HG03196 (cell line): ENCODE measurements around the gene CALHM4.

Experiments used
- ATAC-seq: cut with Tn5 transposase; IDR thresholded peaks from one replicate; pipeline ENCODE4 v1.9.1; 2021; ENCODE audit not compliant: unreplicated experiment

CALHM4 gene

DNA sequence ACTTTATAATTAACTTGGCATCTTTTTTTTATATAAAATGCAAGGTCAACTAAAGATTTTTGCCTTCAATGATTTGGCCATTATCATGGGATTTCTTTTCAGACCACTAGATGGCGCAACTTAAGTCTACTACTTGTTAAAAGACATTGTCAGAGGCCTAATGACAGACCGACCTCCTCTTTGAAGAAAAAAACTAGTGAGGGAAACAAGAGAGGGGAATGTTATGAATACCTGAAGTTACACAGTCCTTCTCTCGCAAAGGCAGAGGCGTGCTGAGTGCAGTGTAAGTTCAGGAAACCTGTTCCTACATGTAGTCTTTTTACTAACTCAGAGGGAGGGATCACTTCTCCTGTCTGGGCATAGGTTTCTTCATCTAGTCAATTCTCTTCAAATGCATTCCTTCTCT is 17.3 kb upstream of the CALHM4 start:
- ATAC-seq: no peak

DNA sequence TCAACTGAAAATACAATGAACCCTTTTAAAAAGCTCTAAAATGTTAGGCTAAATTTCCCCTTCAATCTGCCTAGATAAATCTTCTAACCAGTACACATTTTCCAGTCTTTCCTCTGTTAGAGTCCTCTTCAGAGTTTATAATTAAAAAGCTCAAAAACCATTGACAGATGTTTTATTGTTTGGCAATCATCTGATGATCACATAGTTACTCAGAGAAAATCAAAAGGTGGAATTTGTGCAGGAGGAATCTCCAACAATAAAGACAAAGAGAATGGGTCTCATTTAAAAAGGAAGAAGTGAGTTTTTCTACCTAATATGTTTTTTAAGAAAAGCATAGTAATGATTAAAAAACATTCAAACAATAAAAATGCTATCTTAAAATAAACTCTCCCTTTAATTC is 11.1 kb upstream of the CALHM4 start:
- no peak for ATAC-seq

DNA sequence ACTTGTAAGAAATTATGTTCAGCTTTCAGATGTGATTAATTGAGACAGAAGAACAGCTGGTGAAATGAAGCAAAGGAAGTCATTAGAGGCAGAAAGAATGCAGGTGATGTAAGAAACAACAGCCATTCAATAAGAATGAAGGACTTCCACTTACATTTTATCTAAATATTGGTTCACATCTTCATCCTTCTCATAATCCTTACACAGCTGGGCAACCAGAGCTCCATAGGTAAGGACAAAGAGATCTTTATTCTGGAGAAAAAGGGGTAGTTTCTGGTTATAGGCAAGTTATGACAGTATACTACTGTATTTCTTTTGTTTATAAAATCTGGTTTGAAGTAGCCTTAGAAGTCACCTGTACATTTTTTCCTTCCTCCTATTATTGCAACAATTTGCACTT is 10.4 kb upstream of the CALHM4 start:
- ATAC-seq: no peak

- no peak for ATAC-seq
Observed at GRCh38 chr6:116545651-116546050, 7.9 kb upstream of the CALHM4 start, which contains the start of gene TRAPPC3L. TRAPPC3L (minus strand) TSS chr6:116545684; CDS start chr6:116545514, 170 bp downstream.

- no peak for ATAC-seq
Observed at GRCh38 chr6:116547358-116547757, 6.2 kb upstream of the CALHM4 start.

GRCh38 chr6:116550796-116551195 is 2.8 kb upstream of the CALHM4 start:
- no peak for ATAC-seq

- no peak for ATAC-seq
Observed at GRCh38 chr6:116556065-116556464, 2.5 kb downstream of the CALHM4 start.

- no peak for ATAC-seq
Observed at GRCh38 chr6:116556814-116557415, 3.4 kb downstream of the CALHM4 start.

- ATAC-seq: no peak
Observed at GRCh38 chr6:116557893-116558292, 4.3 kb downstream of the CALHM4 start.

DNA sequence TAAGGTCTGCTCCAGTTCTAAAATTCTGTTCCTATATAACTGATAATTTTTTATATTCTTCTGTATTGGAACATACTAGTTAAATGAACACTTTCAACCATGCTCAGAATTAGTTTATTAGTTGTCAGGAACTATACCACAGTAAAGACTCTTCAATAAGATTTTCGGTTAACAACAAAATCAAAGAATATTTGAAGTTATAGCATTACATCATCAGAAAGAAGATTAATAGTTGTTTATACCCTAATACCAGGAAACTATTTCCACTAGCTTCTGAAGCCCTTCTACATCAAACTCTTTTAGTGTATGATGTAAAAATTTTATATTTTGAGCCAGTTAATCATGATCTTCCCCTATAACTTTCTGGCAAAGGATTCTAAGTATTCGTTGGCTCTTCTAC is 6.6 kb downstream of the CALHM4 start:
- no peak for ATAC-seq

- ATAC-seq: peak; percentile 53
Observed at GRCh38 chr6:116561377-116562018, 7.9 kb downstream of the CALHM4 start.

DNA sequence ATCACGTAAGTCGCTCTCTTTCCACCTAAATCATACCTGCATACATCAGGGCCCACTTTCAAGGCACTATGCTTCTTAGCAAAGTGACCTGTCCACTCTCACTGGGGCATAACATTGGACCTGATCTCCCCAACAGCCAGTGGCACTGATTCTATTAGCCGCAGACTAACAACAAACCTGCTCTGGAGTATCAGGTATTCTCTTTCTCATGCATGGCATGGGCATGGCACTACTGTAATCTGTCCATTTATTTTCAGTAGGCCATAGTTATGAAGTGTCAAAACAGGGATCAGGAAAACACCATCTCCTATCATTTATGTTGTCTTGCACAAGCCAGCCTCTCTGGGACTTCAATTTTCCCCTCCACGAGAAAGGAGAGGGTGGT is 8.5 kb downstream of the CALHM4 start:
- no peak for ATAC-seq

DNA sequence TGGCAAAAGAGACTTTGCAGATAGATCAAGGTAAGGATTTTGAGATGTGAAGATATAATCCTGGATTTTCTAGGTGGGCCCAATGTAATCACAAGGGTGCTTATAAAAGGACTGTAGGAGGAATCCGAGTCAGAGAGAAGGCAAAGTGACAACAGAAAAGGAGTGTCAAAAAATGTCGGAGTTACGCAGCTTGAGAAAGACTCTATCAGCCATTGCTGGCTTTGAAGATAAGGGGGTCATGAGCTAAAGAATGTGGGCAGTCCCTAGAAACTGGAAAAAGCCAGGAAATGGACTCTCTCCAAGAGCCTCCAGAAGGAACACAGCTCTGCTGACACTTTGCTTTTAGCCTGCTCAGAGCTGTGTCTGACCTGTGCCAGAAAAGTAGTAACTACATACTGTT is 9.1 kb downstream of the CALHM4 start:
- no peak for ATAC-seq

GRCh38 chr6:116563830-116564229 is 10.3 kb downstream of the CALHM4 start:
- no peak for ATAC-seq

GRCh38 chr6:116564311-116564710 is 10.8 kb downstream of the CALHM4 start:
- ATAC-seq: no peak

DNA sequence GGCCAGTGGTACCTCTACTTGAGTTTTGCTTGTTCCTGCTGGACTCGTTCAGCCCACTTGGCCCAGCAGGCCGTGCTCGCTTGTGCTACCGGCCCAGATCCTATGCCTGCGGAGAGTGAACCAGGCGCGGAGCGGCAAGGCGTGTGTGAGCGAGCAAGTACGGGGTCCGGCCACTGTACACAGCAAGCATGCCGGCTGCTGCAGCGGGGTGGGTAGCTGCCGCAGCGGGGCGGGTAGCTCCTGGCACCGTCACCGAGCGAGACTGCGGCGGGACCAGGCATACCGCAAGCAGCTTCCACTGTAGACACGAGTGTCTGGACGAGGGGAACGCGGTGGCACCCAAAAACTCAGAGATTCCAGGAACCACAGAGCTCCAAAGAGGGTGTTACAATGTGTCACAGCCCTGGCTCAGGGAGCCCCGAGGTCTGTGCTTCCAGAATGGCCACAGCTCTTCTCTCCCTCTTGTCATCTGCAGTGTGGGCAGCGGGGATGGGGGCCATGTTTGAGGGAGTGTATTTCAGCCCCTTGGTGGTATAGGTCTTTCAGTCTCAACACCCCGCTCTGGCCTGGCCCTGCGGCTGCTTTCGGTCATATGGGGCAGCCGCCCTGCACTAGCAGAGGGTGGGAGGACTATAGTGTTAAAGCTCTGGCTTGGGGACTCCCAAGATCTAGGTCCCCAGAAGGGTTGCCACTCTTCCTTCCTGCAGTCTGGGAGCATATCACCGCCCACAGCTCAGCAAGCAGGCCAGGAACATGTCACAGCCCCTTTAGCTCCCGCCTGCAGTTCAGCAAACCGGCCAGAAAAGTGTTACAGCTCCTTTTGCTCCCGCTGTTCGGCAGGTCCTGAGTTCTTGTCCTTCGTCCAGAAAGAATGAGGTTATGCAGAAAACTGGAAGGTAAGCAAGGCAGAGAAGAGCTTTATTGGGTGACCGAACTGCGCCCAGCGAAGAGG is 11.6 kb downstream of the CALHM4 start:
- ATAC-seq: no peak

GRCh38 chr6:116568111-116568510 is 14.6 kb downstream of the CALHM4 start:
- ATAC-seq: no peak

DNA sequence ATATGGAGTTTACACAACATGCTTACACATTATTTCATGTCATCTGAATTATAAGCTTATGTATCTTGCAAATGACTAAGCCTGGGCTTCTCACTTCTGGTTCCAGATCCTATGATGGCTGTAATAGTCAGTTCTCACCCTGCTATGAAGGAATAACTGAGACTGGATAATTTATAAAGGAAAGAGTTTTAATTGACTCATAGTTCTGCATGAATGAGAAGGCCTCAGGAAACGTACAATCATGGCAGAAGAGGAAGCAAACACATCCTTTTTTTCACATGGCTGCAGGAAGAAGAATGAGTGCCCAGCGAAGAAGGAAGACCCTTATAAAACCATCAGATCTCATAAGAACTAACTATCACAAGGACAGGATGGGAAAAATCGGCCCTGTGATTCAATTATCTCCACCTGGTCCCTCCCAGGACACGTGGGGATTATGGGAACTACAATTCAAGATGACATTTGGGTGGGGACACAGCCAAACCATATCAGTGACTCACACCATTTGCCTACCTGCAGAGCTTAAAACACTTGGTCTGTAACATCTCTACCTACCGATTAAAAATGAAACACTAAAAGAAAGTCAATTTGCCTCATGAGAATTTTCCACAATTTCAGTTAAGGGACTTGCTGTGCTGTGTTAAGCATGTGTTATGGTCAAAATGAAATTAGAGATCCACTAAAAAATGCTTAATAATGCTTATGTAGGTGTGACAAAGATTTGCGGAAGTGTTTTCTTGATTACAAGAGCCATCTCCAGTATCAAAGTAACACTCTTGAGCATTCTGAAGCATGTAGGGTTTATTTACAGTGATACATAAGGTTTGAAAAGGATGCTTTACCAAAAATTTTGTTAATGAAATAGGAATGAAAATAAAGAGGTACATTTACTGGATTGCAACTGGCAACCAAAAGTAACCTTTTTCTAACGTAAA is 15.5 kb downstream of the CALHM4 start:
- no peak for ATAC-seq

DNA sequence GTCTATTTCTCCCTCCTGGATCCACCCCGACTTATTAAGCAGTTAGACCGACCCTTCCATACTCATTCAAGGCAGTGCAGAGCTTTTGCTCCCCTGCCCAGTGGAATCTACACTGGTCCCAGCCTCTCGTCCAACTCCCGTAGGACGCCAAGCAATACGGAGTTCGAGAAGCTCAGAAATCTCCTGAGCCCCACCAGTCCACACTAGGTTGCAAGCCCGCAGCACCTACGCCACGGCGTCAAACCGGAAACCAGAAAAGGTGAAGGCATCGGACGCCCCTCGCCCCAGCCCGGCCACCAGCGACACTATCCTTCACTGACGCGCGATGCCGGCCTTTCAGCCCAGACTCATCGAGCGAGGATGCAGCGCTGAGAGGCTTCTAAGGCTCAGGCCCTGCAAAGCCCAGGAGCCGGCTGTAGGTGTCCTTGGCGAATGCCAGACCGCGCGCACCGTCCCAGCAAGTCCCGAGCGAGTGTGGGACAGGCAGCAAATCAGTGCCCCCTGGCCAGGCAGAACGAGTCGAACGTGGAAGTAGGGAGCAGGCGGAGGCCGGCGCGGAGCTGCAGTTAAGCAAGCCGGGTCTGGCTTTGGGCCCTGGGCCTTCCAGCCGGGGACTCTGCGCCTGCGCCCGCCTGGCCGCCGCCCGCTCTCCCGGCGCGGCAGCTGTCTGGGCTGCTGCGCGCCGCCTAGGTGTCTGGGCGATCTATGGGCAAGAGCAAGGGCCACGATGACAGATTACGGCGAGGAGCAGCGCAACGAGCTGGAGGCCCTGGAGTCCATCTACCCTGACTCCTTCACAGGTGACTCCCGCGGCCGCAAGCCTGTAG is 17.5 kb downstream of the CALHM4 start, which contains the start of gene RWDD1:
RWDD1 (plus strand) TSS at position 649 of the 827 bp plus-strand sequence; CDS start at position 728, 79 bp downstream.
- ATAC-seq: peak; percentile 98

DNA sequence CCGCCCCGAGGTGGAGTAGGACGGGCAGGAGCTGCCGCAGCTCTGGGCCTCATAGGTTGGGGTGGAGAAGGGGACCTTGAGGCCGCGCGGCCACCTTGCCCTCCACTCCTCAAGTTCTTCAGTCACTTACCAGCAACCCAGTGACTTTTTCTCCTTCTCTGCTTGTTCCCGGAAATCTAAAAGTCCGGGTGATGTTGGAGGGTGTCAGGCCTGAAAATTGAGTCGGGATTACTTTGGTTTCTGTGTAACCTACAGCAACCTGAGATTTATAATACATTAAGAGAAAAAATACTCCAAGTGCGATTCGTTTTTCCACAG is 18.1 kb downstream of the CALHM4 start:
- ATAC-seq: no peak
